Uterus (tissue), 2 donors: ENCODE measurements around the gene IMPDH2.

Experiments used
- POLR2A ChIP-seq, 2 donors: fragments of 450-650 bp; IDR thresholded peaks; one replicate each; pipeline ENCODE4 v1.6.1; 2016; ENCODE audit warnings: antibody characterized with exemption in 2 of 2, mild to moderate bottlenecking in 1 of 2, moderate library complexity in 1 of 2
- TF ChIP-seq, protein P1 (sequence below), 4 experiments: fragments of 200-600 bp in 2 of 4; fragments of 450-650 bp in 2 of 4; sonication (generic) in 2 of 4; IDR thresholded peaks; one replicate each; pipeline ENCODE4 v1.5.1; 2016 to 2019; ENCODE audit warnings: antibody characterized with exemption in 4 of 4, mild to moderate bottlenecking in 2 of 4, moderate library complexity in 1 of 4

DNA sequence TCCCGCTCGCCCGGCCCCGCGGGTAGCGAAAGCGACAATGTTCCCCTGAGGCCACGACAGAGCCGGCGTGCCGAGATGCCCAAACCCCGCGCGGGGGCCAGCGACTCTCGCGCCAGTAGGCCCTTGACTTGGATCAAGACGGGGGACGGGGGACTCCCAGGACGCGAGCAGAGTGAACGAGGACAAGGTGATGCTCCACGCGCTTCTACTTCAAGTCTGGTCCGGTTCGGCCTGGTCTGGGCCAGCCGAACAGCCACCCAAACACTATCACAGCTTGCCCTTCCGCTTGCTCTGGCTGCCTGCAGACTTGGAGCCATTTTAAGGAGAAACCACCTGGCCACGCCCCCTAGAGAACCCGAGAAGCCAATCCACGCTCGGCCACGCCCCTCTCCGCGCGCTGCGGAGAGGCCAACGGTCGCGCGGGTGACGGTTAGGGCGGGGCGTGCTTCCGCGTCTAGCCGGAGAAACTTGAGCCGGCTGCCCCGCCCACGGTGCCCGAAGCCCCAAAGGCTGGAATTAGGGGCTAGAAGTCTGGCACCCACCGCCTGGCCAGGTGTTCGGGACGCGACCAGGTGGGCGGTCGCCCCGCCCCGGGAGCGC is 7.9 kb downstream of the IMPDH2 start:
- TF ChIP-seq, protein P1, sequence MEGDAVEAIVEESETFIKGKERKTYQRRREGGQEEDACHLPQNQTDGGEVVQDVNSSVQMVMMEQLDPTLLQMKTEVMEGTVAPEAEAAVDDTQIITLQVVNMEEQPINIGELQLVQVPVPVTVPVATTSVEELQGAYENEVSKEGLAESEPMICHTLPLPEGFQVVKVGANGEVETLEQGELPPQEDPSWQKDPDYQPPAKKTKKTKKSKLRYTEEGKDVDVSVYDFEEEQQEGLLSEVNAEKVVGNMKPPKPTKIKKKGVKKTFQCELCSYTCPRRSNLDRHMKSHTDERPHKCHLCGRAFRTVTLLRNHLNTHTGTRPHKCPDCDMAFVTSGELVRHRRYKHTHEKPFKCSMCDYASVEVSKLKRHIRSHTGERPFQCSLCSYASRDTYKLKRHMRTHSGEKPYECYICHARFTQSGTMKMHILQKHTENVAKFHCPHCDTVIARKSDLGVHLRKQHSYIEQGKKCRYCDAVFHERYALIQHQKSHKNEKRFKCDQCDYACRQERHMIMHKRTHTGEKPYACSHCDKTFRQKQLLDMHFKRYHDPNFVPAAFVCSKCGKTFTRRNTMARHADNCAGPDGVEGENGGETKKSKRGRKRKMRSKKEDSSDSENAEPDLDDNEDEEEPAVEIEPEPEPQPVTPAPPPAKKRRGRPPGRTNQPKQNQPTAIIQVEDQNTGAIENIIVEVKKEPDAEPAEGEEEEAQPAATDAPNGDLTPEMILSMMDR (IDR thresholded peaks at IDR 0.05): no peak
- peak; percentile 96 to 99 for TF ChIP-seq POLR2A (IDR thresholded peaks at IDR 0.05)
